Measurements from ENCODE around the gene GBX1. TPM values are rescaled to one million over a fixed set of nuclear protein-coding genes. Genes with fewer than 3 reads are reported as not detected.

GBX1 gene
- total RNA-seq, 1 experiment from 2014 or later, result not detected

DNA sequence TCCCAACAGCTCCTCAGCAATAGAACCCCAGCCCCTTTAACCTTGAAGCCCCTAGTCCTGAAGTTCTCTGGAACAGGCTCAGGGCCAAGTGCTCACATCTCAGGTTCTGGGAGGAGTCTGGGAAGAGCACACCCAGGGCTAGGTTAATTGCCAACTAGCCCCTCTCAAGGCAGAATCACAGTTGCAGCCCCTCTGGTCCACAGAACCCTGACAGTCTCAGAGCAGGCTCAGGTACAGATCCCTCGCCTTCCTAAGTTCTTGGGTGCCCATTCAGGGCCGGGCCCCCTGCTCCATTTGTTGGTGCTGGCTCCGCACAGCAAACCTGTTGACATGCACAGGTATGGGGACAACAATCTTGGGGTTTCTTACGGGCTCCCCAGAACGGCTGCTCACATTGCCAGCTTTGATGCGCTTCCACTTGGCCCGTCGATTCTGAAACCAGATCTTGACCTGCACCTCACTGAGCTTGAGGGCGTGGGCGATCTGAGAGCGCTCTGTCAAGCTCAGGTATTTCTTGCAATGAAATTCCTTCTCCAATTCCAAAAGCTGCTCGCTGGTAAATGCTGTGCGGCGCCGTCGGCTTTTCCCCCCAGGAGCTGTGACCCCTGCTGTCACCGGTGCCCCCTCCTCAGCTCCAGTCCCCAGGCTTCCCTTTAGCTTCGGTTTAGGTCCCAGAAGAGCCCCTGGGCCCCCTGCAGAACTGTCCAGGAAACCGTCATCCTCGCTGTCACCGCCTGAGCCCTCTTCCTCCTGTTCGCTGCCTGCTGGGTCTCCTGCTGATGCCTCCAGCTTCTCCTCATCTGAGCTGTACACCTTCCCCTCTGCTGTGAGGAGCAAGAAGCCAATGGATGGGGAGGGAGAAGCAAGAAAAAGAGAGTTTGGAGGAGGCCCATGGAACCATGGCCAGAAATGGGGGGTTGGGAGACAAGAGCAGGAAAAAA is 18.9 kb downstream of the GBX1 start:
- Histone ChIP-seq H3K9me3 (no peaks in the 10 kb centered on the region), H3K36me3 (ENCODE audit: control insufficient read depth, insufficient read depth, low read length) (peaks cover 2% of the 10 kb centered on the region; the same call in 1 of the 2 replicates), H3K4me1 (no peaks in the 10 kb centered on the region), H3K4me3 (ENCODE audit: low read depth, low read length) (no peak overlapping the region), H3K27me3 (replicated peaks; ENCODE audit: control insufficient read depth, insufficient read depth, low read length) (no peaks in the 10 kb centered on the region)
- Mint-ChIP-seq H3K9me3 (ENCODE audit: unreplicated experiment) (no peaks in the 10 kb centered on the region), H3K27me3 (ENCODE audit: insufficient read depth, unreplicated experiment) (no peaks in the 10 kb centered on the region), H3K27ac (ENCODE audit: unreplicated experiment) (no peak overlapping the region), H3K36me3 (ENCODE audit: insufficient read depth, unreplicated experiment) (peaks cover 10% of the 10 kb centered on the region), H3K4me3 (ENCODE audit: unreplicated experiment) (no peak overlapping the region), H3K4me1 (ENCODE audit: low read depth, unreplicated experiment) (no peaks in the 10 kb centered on the region)
- CTCF ChIA-PET, result interaction anchor here (2.9 kb wide), 1 partner anchor 24 kb away, joined by 14 read pairs; no protein-coding TSS in a partner anchor
- POLR2A ChIA-PET, result no interaction called here
- intact Hi-C loops (cut with micrococcal nuclease; ENCODE audit: unreplicated experiment), result no loop called here
- TF ChIP-seq, protein P1, sequence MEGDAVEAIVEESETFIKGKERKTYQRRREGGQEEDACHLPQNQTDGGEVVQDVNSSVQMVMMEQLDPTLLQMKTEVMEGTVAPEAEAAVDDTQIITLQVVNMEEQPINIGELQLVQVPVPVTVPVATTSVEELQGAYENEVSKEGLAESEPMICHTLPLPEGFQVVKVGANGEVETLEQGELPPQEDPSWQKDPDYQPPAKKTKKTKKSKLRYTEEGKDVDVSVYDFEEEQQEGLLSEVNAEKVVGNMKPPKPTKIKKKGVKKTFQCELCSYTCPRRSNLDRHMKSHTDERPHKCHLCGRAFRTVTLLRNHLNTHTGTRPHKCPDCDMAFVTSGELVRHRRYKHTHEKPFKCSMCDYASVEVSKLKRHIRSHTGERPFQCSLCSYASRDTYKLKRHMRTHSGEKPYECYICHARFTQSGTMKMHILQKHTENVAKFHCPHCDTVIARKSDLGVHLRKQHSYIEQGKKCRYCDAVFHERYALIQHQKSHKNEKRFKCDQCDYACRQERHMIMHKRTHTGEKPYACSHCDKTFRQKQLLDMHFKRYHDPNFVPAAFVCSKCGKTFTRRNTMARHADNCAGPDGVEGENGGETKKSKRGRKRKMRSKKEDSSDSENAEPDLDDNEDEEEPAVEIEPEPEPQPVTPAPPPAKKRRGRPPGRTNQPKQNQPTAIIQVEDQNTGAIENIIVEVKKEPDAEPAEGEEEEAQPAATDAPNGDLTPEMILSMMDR (IDR thresholded peaks at IDR 0.05; ENCODE audit: insufficient read depth in 1 of 2, low read depth in 1 of 2, low read length in 1 of 2, severe bottlenecking in 1 of 2, unreplicated experiment in 1 of 2), result no peak
- no peak for DNase-seq
- no TSS peak for BruUV-seq (replicated peaks)

- ChIA-PET POLR2A (no interaction called here), CTCF (interaction anchor here (2.9 kb wide), 1 partner anchor 23 kb away, joined by 14 read pairs; no protein-coding TSS in a partner anchor)
- intact Hi-C loops (cut with micrococcal nuclease; ENCODE audit: unreplicated experiment), result no loop called here
- peaks cover 24% of the 10 kb centered on the region for H3K36me3 Mint-ChIP-seq (ENCODE audit: insufficient read depth, unreplicated experiment)
- DNase-seq, result peak in 1 of 2 experiments; percentile 17
- TF ChIP-seq, protein P1 (IDR thresholded peaks at IDR 0.05; ENCODE audit: insufficient read depth in 1 of 2, low read depth in 1 of 2, low read length in 1 of 2, severe bottlenecking in 1 of 2, unreplicated experiment in 1 of 2), result no peak
- peaks cover 2% of the 10 kb centered on the region; the same call in 1 of the 2 replicates for H3K36me3 ChIP-seq (ENCODE audit: control insufficient read depth, insufficient read depth, low read length)
- H3K27me3 Mint-ChIP-seq (ENCODE audit: insufficient read depth, unreplicated experiment), result no peaks in the 10 kb centered on the region
- no peaks in the 10 kb centered on the region for H3K9me3 Mint-ChIP-seq (ENCODE audit: unreplicated experiment)
- no peak overlapping the region for H3K4me3 Mint-ChIP-seq (ENCODE audit: unreplicated experiment)
- H3K4me3 ChIP-seq (ENCODE audit: low read depth, low read length), result no peak overlapping the region
- BruUV-seq (replicated peaks), result no TSS peak
- no peaks in the 10 kb centered on the region for H3K27me3 ChIP-seq (replicated peaks; ENCODE audit: control insufficient read depth, insufficient read depth, low read length)
- H3K4me1 ChIP-seq, result no peaks in the 10 kb centered on the region
- H3K4me1 Mint-ChIP-seq (ENCODE audit: low read depth, unreplicated experiment), result no peaks in the 10 kb centered on the region
- no peak overlapping the region for H3K27ac Mint-ChIP-seq (ENCODE audit: unreplicated experiment)
- no peaks in the 10 kb centered on the region for H3K9me3 ChIP-seq
Observed at GRCh38 chr7:151146761-151147160, 20.7 kb downstream of the GBX1 start.

DNA sequence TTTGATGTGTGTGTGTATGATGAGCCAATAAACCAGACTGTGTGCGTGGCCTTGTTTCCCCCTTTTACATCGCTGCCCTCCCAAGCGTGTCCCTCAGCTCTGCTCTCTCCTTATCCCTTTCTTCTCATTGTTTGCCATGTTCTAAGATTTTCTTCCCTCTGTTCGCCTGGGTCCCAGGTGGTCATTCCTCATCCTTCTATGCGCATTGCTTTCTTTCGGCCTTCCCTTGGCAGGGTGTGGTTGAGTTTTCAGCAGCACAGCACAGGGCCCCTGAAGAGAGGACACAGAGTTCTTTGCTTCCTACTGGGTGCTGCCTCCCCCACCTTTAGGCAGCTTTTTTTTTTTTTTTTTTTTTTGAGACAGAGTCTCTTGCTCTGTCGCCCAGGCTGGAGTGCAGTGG is 23.1 kb downstream of the GBX1 start:
- H3K27ac Mint-ChIP-seq (ENCODE audit: unreplicated experiment), result no peak overlapping the region
- CTCF ChIA-PET, result interaction anchor here (0.8 to 1.5 kb wide), 2 partner anchors 12 to 21 kb away, joined by 3 to 5 read pairs; no protein-coding TSS in a partner anchor
- no peaks in the 10 kb centered on the region for H3K4me1 ChIP-seq
- peaks cover 2% of the 10 kb centered on the region; the same call in 1 of the 2 replicates for H3K36me3 ChIP-seq (ENCODE audit: control insufficient read depth, insufficient read depth, low read length)
- H3K4me3 Mint-ChIP-seq (ENCODE audit: unreplicated experiment), result no peak overlapping the region
- peaks cover 33% of the 10 kb centered on the region for H3K36me3 Mint-ChIP-seq (ENCODE audit: insufficient read depth, unreplicated experiment)
- no peaks in the 10 kb centered on the region for H3K9me3 Mint-ChIP-seq (ENCODE audit: unreplicated experiment)
- intact Hi-C loops (cut with micrococcal nuclease; ENCODE audit: unreplicated experiment), result no loop called here
- H3K9me3 ChIP-seq, result no peaks in the 10 kb centered on the region
- no peaks in the 10 kb centered on the region for H3K27me3 ChIP-seq (replicated peaks; ENCODE audit: control insufficient read depth, insufficient read depth, low read length)
- no peaks in the 10 kb centered on the region for H3K27me3 Mint-ChIP-seq (ENCODE audit: insufficient read depth, unreplicated experiment)
- BruUV-seq (replicated peaks), result no TSS peak
- H3K4me1 Mint-ChIP-seq (ENCODE audit: low read depth, unreplicated experiment), result no peaks in the 10 kb centered on the region
- POLR2A ChIA-PET, result no interaction called here
- DNase-seq, result no peak
- TF ChIP-seq, protein P1 (IDR thresholded peaks at IDR 0.05; ENCODE audit: insufficient read depth in 1 of 2, low read depth in 1 of 2, low read length in 1 of 2, severe bottlenecking in 1 of 2, unreplicated experiment in 1 of 2), result no peak
- no peak overlapping the region for H3K4me3 ChIP-seq (ENCODE audit: low read depth, low read length)
